Trophoblast cell (in vitro differentiated cells and primary cell): Measurements from ENCODE around the gene GPR22.

Experiments
- DNase-seq, 2 donors: peaks; one replicate each; pipeline ENCODE4 v3.0.0-alpha.2; 2016
- H2AFZ ChIP-seq: 2 replicates; pipeline ENCODE4 v1.6.1; 2013; ENCODE audit warnings: low read length, moderate library complexity, mild to moderate bottlenecking; ENCODE audit not compliant: insufficient read depth, poor library complexity
- H2AK5ac ChIP-seq: 2 replicates; pipeline ENCODE4 v1.6.1; 2013; ENCODE audit warnings: mild to moderate bottlenecking, low read length
- H2BK120ac ChIP-seq: 2 replicates; pipeline ENCODE4 v1.6.1; 2013; ENCODE audit warnings: low read length, mild to moderate bottlenecking, moderate library complexity; ENCODE audit not compliant: insufficient read depth, poor library complexity
- H2BK12ac ChIP-seq: 2 replicates; pipeline ENCODE4 v1.6.1; 2013; ENCODE audit warnings: mild to moderate bottlenecking, low read length, moderate library complexity
- H2BK5ac ChIP-seq: 2 replicates; pipeline ENCODE4 v1.6.1; 2013; ENCODE audit warnings: low read length, low read depth, moderate library complexity, mild to moderate bottlenecking; ENCODE audit not compliant: poor library complexity
- H3K14ac ChIP-seq: 2 replicates; pipeline ENCODE4 v1.6.1; 2013; ENCODE audit warnings: mild to moderate bottlenecking, low read length
- H3K18ac ChIP-seq: 2 replicates; pipeline ENCODE4 v1.6.1; 2013; ENCODE audit warnings: mild to moderate bottlenecking, low read length
- H3K23ac ChIP-seq: 2 replicates; pipeline ENCODE4 v1.6.1; 2013; ENCODE audit warnings: low read length
- H3K27ac ChIP-seq: 2 replicates; pipeline ENCODE4 v1.5.1; 2013; ENCODE audit warnings: low read depth, mild to moderate bottlenecking, inconsistent platforms, low read length, moderate library complexity
- H3K27me3 ChIP-seq: 2 replicates; pipeline ENCODE4 v1.6.1; 2013; ENCODE audit warnings: inconsistent platforms, mild to moderate bottlenecking, low read length, moderate library complexity; ENCODE audit not compliant: insufficient read depth
- H3K36me3 ChIP-seq, 2 experiments: 1 replicate in 1 of 2; 2 replicates in 1 of 2; pipeline ENCODE4 v1.6.1; 2013; ENCODE audit warnings: low read length in 2 of 2, mild to moderate bottlenecking in 2 of 2, moderate library complexity in 1 of 2; ENCODE audit not compliant: insufficient read depth in 2 of 2, control insufficient read depth in 1 of 2
- H3K4ac ChIP-seq: 2 replicates; pipeline ENCODE4 v1.6.1; 2013; ENCODE audit warnings: low read depth, mild to moderate bottlenecking, low read length, moderate library complexity
- H3K4me1 ChIP-seq, 2 experiments: 1 replicate in 1 of 2; 2 replicates in 1 of 2; pipeline ENCODE4 v1.6.1; 2013; ENCODE audit warnings: low read length in 2 of 2, mild to moderate bottlenecking in 2 of 2, moderate library complexity in 1 of 2; ENCODE audit not compliant: insufficient read depth in 2 of 2, control insufficient read depth in 1 of 2
- H3K4me2 ChIP-seq: 2 replicates; pipeline ENCODE4 v1.6.1; 2013; ENCODE audit warnings: inconsistent platforms, mild to moderate bottlenecking, low read length, moderate library complexity
- H3K4me3 ChIP-seq: 2 replicates; pipeline ENCODE4 v1.5.1; 2013; ENCODE audit warnings: mild to moderate bottlenecking, low read depth, low read length, inconsistent platforms
- H3K79me1 ChIP-seq: one replicate; pipeline ENCODE4 v1.6.1; 2013; ENCODE audit warnings: low read length
- H3K79me2 ChIP-seq: 2 replicates; pipeline ENCODE4 v1.6.1; 2013; ENCODE audit warnings: low read length, mild to moderate bottlenecking; ENCODE audit not compliant: control insufficient read depth, insufficient read depth, poor library complexity
- H3K9ac ChIP-seq: 2 replicates; pipeline ENCODE4 v1.6.1; 2013; ENCODE audit warnings: mild to moderate bottlenecking, low read length
- H3K9me3 ChIP-seq: 2 replicates; pipeline ENCODE4 v1.6.1; 2013; ENCODE audit warnings: low read depth, mild to moderate bottlenecking, control low read depth, inconsistent platforms, low read length; ENCODE audit not compliant: insufficient read depth
- H4K12ac ChIP-seq: 2 replicates; pipeline ENCODE4 v1.6.1; 2013; ENCODE audit warnings: low read depth, mild to moderate bottlenecking, low read length, moderate library complexity
- H4K8ac ChIP-seq: 2 replicates; pipeline ENCODE4 v1.6.1; 2013; ENCODE audit warnings: low read depth, mild to moderate bottlenecking, low read length, moderate library complexity
- H4K91ac ChIP-seq: one replicate; pipeline ENCODE4 v1.6.1; 2013; ENCODE audit warnings: low read depth, mild to moderate bottlenecking, low read length, moderate library complexity
- WGBS: extraction: QIAGEN DNeasy Blood & Tissue Kit; methylation state at CpG from one replicate; pipeline ENCODE4 v1.1.7; 2013; ENCODE audit warnings: missing lambda C conversion rate; ENCODE audit not compliant: insufficient read length, insufficient coverage; ENCODE audit errors: extremely low coverage; 5-methylcytosine and 5-hydroxymethylcytosine counted together

Gene GPR22

DNA sequence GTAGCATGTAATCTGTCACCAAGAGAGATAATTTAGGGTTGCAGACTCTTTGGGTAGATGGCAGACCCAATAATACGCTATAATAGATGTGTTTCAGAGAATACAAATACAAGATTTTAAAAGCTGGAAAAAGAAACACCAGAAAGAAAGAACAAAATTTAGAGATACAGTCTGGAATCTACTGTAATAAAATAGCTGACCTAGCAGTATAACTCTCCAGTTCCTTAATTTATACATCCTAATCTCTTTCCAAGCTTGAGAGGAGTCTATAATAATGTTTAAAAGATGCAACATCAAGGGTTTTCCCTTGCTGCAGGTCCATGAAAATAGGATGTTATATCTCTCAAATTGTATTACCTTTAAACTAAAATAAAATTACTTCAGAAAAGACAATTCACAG, 27.2 kb upstream of the GPR22 start:
- H3K27me3 ChIP-seq = no peaks in the 10 kb centered on the region
- no peak overlapping the region for H3K4me3 ChIP-seq
- H3K14ac ChIP-seq = no peak overlapping the region
- H3K79me1 ChIP-seq = no peaks in the 10 kb centered on the region
- no peak overlapping the region for H2BK5ac ChIP-seq
- H4K8ac ChIP-seq = no peak overlapping the region
- no peaks in the 10 kb centered on the region for H3K79me2 ChIP-seq
- no peak overlapping the region for H3K4me2 ChIP-seq
- no peak overlapping the region for H2AFZ ChIP-seq
- H3K27ac ChIP-seq = no peak overlapping the region
- H3K23ac ChIP-seq = no peak overlapping the region
- H3K4me1 ChIP-seq = no peaks in the 10 kb centered on the region
- no peak overlapping the region for H2BK12ac ChIP-seq
- no CpG with 5 or more reads among the region's 1 CpG for WGBS
- H2BK120ac ChIP-seq = no peak overlapping the region
- no peak overlapping the region for H2AK5ac ChIP-seq
- no peak overlapping the region for H3K18ac ChIP-seq
- DNase-seq = no peak
- H4K12ac ChIP-seq = no peak overlapping the region
- no peak overlapping the region for H3K4ac ChIP-seq
- no peak overlapping the region for H3K9ac ChIP-seq
- H4K91ac ChIP-seq = no peak overlapping the region
- H3K9me3 ChIP-seq = no peaks in the 10 kb centered on the region
- no peaks in the 10 kb centered on the region for H3K36me3 ChIP-seq

DNA sequence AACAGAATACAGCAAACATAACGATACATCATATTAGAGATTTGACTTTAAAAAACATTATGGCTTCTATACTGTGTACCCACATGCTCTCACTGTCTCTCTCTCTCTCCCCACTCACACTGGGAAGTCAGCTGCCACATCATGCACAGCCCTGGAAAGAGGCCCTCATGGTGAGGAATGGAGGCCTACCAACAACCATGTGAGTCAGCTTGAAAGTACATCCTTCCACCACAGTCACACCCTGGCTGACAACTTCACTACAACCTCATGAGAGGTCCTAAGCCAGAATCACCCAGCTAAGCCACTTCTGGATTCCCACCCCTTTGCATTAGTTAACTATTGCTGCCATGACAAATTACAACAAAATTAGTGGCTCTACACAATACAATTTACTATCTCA, 23.3 kb upstream of the GPR22 start:
- no peak overlapping the region for H3K27ac ChIP-seq
- no peak overlapping the region for H4K8ac ChIP-seq
- H3K79me1 ChIP-seq = no peaks in the 10 kb centered on the region
- no peak overlapping the region for H3K4ac ChIP-seq
- no peaks in the 10 kb centered on the region for H3K36me3 ChIP-seq
- no peak overlapping the region for H3K4me3 ChIP-seq
- no peak overlapping the region for H4K91ac ChIP-seq
- no peak overlapping the region for H2BK120ac ChIP-seq
- H2AK5ac ChIP-seq = no peak overlapping the region
- no peaks in the 10 kb centered on the region for H3K79me2 ChIP-seq
- no peak overlapping the region for H3K18ac ChIP-seq
- no CpG with 5 or more reads among the region's 1 CpG for WGBS
- H3K4me1 ChIP-seq = no peaks in the 10 kb centered on the region
- H3K27me3 ChIP-seq = no peaks in the 10 kb centered on the region
- H2AFZ ChIP-seq = no peak overlapping the region
- no peak for DNase-seq
- H2BK5ac ChIP-seq = no peak overlapping the region
- H2BK12ac ChIP-seq = no peak overlapping the region
- H3K4me2 ChIP-seq = no peak overlapping the region
- H4K12ac ChIP-seq = no peak overlapping the region
- H3K9me3 ChIP-seq = no peaks in the 10 kb centered on the region
- H3K9ac ChIP-seq = no peak overlapping the region
- no peak overlapping the region for H3K14ac ChIP-seq
- H3K23ac ChIP-seq = no peak overlapping the region

DNA sequence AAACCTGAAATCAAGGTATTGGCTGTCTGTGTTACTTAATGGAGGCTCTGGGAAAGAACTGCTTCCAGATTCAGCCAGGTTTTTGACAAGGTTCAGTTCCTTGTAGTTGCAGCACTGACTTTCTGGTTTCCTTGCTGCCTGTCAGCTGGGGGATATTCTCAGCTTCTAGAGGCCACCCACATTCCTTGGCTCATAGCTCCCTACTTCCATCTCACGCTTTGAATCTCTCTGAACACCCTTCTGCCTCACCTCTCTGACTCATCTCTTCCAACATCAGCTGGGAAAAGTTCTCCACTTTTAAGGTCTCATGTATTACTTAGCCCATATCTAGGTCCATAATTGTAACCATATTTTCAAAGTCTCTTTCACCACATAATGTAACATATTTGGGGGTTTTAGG, 22.9 kb upstream of the GPR22 start:
- H3K27me3 ChIP-seq = no peaks in the 10 kb centered on the region
- no peak overlapping the region for H4K12ac ChIP-seq
- H4K91ac ChIP-seq = no peak overlapping the region
- H3K4me3 ChIP-seq = no peak overlapping the region
- H3K4ac ChIP-seq = no peak overlapping the region
- DNase-seq = no peak
- no peak overlapping the region for H2AK5ac ChIP-seq
- no peak overlapping the region for H3K27ac ChIP-seq
- no peaks in the 10 kb centered on the region for H3K79me2 ChIP-seq
- no peak overlapping the region for H2BK120ac ChIP-seq
- no CpG with 5 or more reads among the region's 1 CpG for WGBS
- no peak overlapping the region for H3K18ac ChIP-seq
- H3K36me3 ChIP-seq = no peaks in the 10 kb centered on the region
- H4K8ac ChIP-seq = no peak overlapping the region
- no peaks in the 10 kb centered on the region for H3K79me1 ChIP-seq
- no peak overlapping the region for H2BK12ac ChIP-seq
- no peak overlapping the region for H3K4me2 ChIP-seq
- H3K9ac ChIP-seq = no peak overlapping the region
- no peaks in the 10 kb centered on the region for H3K4me1 ChIP-seq
- no peak overlapping the region for H2BK5ac ChIP-seq
- H2AFZ ChIP-seq = no peak overlapping the region
- H3K9me3 ChIP-seq = no peaks in the 10 kb centered on the region
- no peak overlapping the region for H3K23ac ChIP-seq
- no peak overlapping the region for H3K14ac ChIP-seq

DNA sequence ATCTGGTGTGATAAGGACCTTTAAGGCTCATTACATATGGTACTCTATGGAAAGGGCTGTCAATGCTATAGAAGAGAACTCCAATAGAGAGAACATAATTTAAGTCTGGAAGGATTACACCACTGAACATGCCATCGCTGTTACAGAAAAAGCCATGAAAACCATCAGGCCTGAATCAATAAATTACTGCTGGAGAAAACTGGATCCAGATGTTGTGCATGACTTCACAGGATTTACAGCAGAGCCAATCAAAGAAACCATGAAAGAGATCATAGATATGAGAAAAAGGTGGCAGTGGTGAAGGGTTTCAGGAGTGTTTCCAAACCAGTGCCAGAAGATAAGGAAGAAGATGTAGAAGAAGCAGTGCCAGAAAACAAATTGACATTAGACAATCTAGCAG, 18.9 kb upstream of the GPR22 start:
- no peak overlapping the region for H2AK5ac ChIP-seq
- H3K79me1 ChIP-seq = no peaks in the 10 kb centered on the region
- H4K91ac ChIP-seq = no peak overlapping the region
- no peak overlapping the region for H3K4me2 ChIP-seq
- H3K4ac ChIP-seq = no peak overlapping the region
- no peak overlapping the region for H3K23ac ChIP-seq
- no peaks in the 10 kb centered on the region for H3K9me3 ChIP-seq
- no peak overlapping the region for H2BK5ac ChIP-seq
- H3K14ac ChIP-seq = no peak overlapping the region
- no peaks in the 10 kb centered on the region for H3K27me3 ChIP-seq
- no peak overlapping the region for H3K27ac ChIP-seq
- no CpG with 5 or more reads among the region's 1 CpG for WGBS
- no peaks in the 10 kb centered on the region for H3K4me1 ChIP-seq
- no peak overlapping the region for H4K12ac ChIP-seq
- H3K18ac ChIP-seq = no peak overlapping the region
- H2BK12ac ChIP-seq = no peak overlapping the region
- no peak overlapping the region for H2AFZ ChIP-seq
- H2BK120ac ChIP-seq = no peak overlapping the region
- H3K9ac ChIP-seq = no peak overlapping the region
- no peaks in the 10 kb centered on the region for H3K36me3 ChIP-seq
- no peaks in the 10 kb centered on the region for H3K79me2 ChIP-seq
- H3K4me3 ChIP-seq = no peak overlapping the region
- no peak overlapping the region for H4K8ac ChIP-seq
- DNase-seq = no peak
